RWPE2 (cell line): Measurements from ENCODE around the gene TNNT2.
A peak's percentile ranks its signal among the peaks of the same experiment; 100 is the strongest.

Experiments used
- ATAC-seq: fragments of 200-7000 bp; cut with Tn5 transposase; 3 replicates; pipeline ENCODE4 v1.9.1; 2021; ENCODE audit warnings: low read depth
- DNase-seq: peaks from one replicate; pipeline ENCODE4 v3.0.0-alpha.2; 2020; ENCODE audit warnings: low spot score
- H3K27ac ChIP-seq: fragments of 450-650 bp; 2 replicates; pipeline ENCODE4 v1.5.1; 2017; ENCODE audit warnings: mild to moderate bottlenecking; ENCODE audit not compliant: poor library complexity, severe bottlenecking
- H3K27me3 ChIP-seq: fragments of 250-450 bp; sonication (Bioruptor Pico); 2 replicates; pipeline ENCODE4 v1.5.1; 2021; ENCODE audit warnings: mild to moderate bottlenecking, moderate library complexity; ENCODE audit not compliant: insufficient read depth, poor library complexity, severe bottlenecking
- H3K36me3 ChIP-seq: fragments of 250-450 bp; sonication (Bioruptor Pico); 2 replicates; pipeline ENCODE4 v1.5.1; 2020; ENCODE audit warnings: low read depth, mild to moderate bottlenecking, moderate library complexity
- H3K4me1 ChIP-seq: fragments of 250-450 bp; sonication (Bioruptor Pico); 2 replicates; pipeline ENCODE4 v1.5.1; 2021; ENCODE audit warnings: mild to moderate bottlenecking, moderate library complexity; ENCODE audit not compliant: insufficient read depth, poor library complexity, severe bottlenecking
- H3K4me3 ChIP-seq: fragments of 250-450 bp; sonication (Bioruptor Pico); 2 replicates; pipeline ENCODE4 v1.5.1; 2021; ENCODE audit warnings: mild to moderate bottlenecking, moderate library complexity; ENCODE audit not compliant: severe bottlenecking
- H3K9me3 ChIP-seq: fragments of 250-450 bp; sonication (Bioruptor Pico); 2 replicates; pipeline ENCODE4 v1.5.1; 2021; ENCODE audit warnings: mild to moderate bottlenecking, moderate library complexity; ENCODE audit not compliant: severe bottlenecking
- TF ChIP-seq, protein P1 (sequence below): fragments of 450-650 bp; IDR thresholded peaks from one replicate; pipeline ENCODE4 v1.5.1; 2017; ENCODE audit warnings: mild to moderate bottlenecking, moderate library complexity; ENCODE audit not compliant: poor library complexity, severe bottlenecking

Gene TNNT2

DNA sequence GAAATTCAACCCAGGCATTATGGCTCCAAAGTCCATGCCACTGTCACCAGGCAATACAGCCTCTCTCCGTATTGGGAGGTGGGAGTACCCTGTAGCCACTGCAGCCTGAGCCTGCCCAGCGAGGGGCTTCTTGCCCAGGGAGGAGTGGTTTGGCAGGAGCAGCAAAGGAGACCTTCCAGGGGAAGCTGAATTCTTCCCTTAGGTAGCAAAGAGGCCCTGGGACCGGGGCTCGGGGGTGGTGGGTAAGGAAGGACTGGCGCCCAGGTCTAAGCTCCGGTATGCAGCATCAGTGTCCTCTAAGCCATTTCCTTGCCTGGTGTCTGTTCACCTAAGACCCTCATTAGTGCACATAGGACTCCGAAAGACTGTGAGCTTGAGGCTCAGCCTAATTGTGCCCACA is 17.0 kb downstream of the TNNT2 start:
- H3K36me3 ChIP-seq, result no peaks in the 10 kb centered on the region
- no peaks in the 10 kb centered on the region for H3K4me1 ChIP-seq
- TF ChIP-seq, protein P1, sequence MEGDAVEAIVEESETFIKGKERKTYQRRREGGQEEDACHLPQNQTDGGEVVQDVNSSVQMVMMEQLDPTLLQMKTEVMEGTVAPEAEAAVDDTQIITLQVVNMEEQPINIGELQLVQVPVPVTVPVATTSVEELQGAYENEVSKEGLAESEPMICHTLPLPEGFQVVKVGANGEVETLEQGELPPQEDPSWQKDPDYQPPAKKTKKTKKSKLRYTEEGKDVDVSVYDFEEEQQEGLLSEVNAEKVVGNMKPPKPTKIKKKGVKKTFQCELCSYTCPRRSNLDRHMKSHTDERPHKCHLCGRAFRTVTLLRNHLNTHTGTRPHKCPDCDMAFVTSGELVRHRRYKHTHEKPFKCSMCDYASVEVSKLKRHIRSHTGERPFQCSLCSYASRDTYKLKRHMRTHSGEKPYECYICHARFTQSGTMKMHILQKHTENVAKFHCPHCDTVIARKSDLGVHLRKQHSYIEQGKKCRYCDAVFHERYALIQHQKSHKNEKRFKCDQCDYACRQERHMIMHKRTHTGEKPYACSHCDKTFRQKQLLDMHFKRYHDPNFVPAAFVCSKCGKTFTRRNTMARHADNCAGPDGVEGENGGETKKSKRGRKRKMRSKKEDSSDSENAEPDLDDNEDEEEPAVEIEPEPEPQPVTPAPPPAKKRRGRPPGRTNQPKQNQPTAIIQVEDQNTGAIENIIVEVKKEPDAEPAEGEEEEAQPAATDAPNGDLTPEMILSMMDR, result no peak
- ATAC-seq, result no peak
- H3K27me3 ChIP-seq, result no peaks in the 10 kb centered on the region
- no peak overlapping the region for H3K27ac ChIP-seq
- DNase-seq, result no peak
- no peaks in the 10 kb centered on the region for H3K9me3 ChIP-seq
- H3K4me3 ChIP-seq, result no peak overlapping the region

GRCh38 chr1:201359873-201360210 is 17.6 kb downstream of the TNNT2 start:
- Histone ChIP-seq H3K4me1 (no peaks in the 10 kb centered on the region), H3K36me3 (no peaks in the 10 kb centered on the region), H3K9me3 (no peaks in the 10 kb centered on the region), H3K27me3 (no peaks in the 10 kb centered on the region), H3K27ac (no peak overlapping the region), H3K4me3 (no peak overlapping the region)
- ATAC-seq (no peak), DNase-seq (no peak)
- TF ChIP-seq, protein P1, result no peak

DNA sequence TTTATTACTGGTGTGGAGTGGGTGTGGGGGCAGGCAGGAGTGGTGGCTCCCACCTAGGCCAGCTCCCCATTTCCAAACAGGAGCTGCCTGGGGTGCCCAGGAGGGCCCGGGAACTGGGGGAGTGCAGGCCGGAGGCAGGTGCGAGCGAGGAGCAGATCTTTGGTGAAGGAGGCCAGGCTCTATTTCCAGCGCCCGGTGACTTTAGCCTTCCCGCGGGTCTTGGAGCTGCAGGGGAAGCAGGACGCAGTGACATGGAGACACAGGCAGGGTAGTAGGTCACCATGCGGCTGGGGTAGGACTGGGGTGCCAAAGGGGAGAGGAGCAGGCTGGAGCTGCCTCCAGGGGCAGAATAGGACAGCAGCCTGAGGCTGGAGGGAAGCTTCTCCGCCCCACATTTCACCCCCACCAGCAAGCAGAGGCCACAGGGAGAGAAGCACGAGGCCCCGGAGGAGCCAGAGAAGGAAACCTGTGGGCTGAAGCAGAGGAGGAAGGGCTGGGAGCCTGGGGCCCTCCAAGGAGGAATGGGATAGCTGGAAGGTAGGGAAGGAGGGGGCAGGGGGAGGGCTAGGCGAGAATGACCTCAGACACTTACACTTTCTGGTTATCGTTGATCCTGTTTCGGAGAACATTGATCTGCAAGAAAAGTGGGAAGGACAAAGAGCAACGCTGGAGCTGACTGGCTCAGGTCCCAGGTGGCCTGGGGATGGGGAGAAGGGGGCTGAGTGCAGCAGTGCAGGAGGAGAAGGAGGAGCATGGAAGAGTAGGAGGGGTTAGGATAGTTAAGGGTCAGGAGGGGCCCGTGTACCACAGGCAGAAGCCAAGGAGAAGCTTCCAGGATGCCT is 18.2 kb downstream of the TNNT2 start:
- Histone ChIP-seq H3K9me3 (no peaks in the 10 kb centered on the region), H3K36me3 (no peaks in the 10 kb centered on the region), H3K4me1 (no peaks in the 10 kb centered on the region), H3K27ac (no peak overlapping the region), H3K27me3 (no peaks in the 10 kb centered on the region), H3K4me3 (no peak overlapping the region)
- ATAC-seq (no peak), DNase-seq (peak; percentile 47)
- TF ChIP-seq, protein P1, result no peak

GRCh38 chr1:201358596-201358995 is 18.9 kb downstream of the TNNT2 start:
- Histone ChIP-seq H3K36me3 (no peaks in the 10 kb centered on the region), H3K9me3 (no peaks in the 10 kb centered on the region), H3K27ac (no peak overlapping the region), H3K4me3 (no peak overlapping the region), H3K4me1 (no peaks in the 10 kb centered on the region), H3K27me3 (no peaks in the 10 kb centered on the region)
- TF ChIP-seq, protein P1, result no peak
- DNase-seq (peak; percentile 12), ATAC-seq (peak; percentile 51; the same call in 2 of the 3 replicates)
